ENCODE measurements around the gene APOD. TPM values are rescaled to one million over a fixed set of nuclear protein-coding genes. Genes with fewer than 3 reads are reported as not detected.

Gene APOD
- total and polyA plus RNA-seq, 2 experiments from 2014 or later = 0.24 TPM; not detected in 1

DNA sequence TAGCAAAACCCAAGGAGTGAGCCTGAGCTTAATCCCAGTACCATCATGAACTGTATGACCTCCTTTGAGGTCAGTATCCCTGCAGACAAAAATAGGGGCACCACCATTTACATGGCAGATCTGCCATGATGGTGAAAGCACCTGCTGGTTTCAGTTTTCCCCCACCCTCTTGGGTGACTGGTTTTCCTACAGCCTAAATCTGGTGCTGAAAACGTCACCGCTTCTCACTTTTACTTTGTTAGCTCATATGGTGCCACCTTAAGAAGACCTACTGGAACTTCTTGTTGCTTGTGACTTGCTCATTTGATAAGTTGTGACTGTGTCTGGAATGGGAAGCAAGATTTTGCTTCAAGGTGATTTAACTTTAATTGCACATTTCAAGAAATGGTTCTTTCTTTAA lies 45.7 kb downstream of the APOD start:
- Histone ChIP-seq H3K9me3 (ENCODE audit: low read depth) (no peaks in the 10 kb centered on the region), H3K27me3 (no peaks in the 10 kb centered on the region), H3K27ac (no peak overlapping the region), H3K36me3 (no peaks in the 10 kb centered on the region), H3K4me3 (no peak overlapping the region), H3K4me1 (ENCODE audit: low read depth) (peaks cover 26% of the 10 kb centered on the region)
- TF ChIP-seq, protein P1, sequence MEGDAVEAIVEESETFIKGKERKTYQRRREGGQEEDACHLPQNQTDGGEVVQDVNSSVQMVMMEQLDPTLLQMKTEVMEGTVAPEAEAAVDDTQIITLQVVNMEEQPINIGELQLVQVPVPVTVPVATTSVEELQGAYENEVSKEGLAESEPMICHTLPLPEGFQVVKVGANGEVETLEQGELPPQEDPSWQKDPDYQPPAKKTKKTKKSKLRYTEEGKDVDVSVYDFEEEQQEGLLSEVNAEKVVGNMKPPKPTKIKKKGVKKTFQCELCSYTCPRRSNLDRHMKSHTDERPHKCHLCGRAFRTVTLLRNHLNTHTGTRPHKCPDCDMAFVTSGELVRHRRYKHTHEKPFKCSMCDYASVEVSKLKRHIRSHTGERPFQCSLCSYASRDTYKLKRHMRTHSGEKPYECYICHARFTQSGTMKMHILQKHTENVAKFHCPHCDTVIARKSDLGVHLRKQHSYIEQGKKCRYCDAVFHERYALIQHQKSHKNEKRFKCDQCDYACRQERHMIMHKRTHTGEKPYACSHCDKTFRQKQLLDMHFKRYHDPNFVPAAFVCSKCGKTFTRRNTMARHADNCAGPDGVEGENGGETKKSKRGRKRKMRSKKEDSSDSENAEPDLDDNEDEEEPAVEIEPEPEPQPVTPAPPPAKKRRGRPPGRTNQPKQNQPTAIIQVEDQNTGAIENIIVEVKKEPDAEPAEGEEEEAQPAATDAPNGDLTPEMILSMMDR (IDR thresholded peaks at IDR 0.05; ENCODE audit: low read depth, low read length) = no peak
- no peak for DNase-seq (ENCODE audit: low read depth in 1 of 2, low spot score in 1 of 2)

DNA sequence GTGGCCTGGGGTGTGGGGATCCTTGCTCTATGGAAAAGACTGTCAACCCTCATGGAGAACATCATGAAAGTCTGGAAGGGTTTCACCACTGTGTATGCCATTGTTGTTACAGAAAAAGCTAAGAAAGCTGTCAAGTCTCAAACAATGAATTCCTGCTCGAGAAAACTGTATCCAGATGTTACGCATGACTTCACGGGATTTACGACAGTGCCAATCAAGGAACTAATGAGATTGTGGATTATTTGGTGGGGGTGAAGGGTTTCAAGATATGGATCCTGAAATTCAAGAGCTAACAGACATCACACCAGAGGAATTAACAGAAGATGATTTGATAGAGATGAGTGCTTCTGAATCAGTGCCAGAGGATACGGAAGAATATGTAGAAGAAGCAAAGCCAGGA lies 48.4 kb downstream of the APOD start:
- H3K4me3 ChIP-seq = no peak overlapping the region
- H3K9me3 ChIP-seq (ENCODE audit: low read depth) = no peaks in the 10 kb centered on the region
- no peak for DNase-seq (ENCODE audit: low read depth in 1 of 2, low spot score in 1 of 2)
- no peaks in the 10 kb centered on the region for H3K36me3 ChIP-seq
- no peaks in the 10 kb centered on the region for H3K27me3 ChIP-seq
- TF ChIP-seq, protein P1 (IDR thresholded peaks at IDR 0.05; ENCODE audit: low read depth, low read length) = no peak
- no peak overlapping the region for H3K27ac ChIP-seq
- H3K4me1 ChIP-seq (ENCODE audit: low read depth) = peaks cover 24% of the 10 kb centered on the region

DNA sequence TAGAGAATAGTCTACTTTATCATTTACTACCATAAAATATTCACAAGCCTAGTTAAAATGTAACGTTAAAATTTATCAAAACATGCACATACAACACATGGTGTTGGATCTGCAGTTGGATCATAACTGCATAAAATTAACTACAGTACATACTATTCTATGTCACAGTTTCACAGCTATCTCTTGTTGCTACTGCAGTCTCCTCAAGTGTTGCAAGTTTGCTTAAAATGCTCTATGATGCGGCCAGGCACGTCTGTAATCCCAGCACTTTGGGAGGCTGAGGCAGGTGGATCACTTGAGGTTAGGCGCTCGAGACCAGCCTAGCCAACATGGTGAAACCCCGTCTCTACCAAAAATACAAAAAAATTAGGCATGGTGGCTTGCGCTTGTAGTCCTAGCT lies 50.9 kb downstream of the APOD start:
- DNase-seq (ENCODE audit: low read depth in 1 of 2, low spot score in 1 of 2) = no peak
- Histone ChIP-seq H3K4me1 (ENCODE audit: low read depth) (peaks cover 10% of the 10 kb centered on the region), H3K36me3 (no peaks in the 10 kb centered on the region), H3K27ac (no peak overlapping the region), H3K9me3 (ENCODE audit: low read depth) (no peaks in the 10 kb centered on the region), H3K4me3 (no peak overlapping the region), H3K27me3 (no peaks in the 10 kb centered on the region)
- TF ChIP-seq, protein P1 (IDR thresholded peaks at IDR 0.05; ENCODE audit: low read depth, low read length) = no peak

DNA sequence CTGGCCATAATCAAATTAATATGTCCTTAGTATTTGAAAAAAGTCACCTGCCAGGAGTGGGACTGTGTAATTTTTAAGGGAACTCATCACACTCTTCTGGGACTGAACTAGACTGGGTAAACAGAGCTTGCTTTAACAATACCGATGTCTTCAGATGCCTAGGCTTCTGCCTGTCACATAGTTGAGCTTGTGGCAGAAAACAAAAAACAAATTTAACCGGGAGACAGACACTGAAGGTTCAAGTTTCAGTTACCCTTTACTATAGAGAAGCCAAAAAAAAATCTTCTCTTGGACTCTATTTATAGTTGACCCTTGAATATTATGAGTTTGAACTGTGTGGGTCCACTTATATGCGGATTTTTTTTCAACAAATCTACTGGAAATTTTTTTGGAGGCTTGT lies 51.4 kb downstream of the APOD start:
- H3K9me3 ChIP-seq (ENCODE audit: low read depth) = no peaks in the 10 kb centered on the region
- TF ChIP-seq, protein P1 (IDR thresholded peaks at IDR 0.05; ENCODE audit: low read depth, low read length) = no peak

DNA sequence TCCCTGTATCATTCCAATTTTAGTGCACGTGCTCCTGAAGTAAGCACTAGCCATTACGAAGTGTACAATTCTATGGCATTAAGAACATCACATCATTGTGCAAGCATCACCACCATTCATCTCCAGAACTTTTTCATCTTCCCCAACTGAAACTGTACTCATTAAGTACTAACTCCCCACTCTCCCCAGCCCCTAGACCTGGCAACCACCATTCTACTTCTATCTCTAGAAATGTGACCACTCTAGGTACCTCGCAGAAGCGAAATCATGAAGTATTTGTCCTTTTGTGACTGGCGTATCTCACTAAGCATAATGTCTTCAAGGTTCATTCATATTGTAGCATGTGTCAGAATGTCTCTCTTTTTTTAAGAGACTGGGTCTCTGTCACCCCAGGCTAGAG lies 52.1 kb downstream of the APOD start:
- TF ChIP-seq, protein P1 (IDR thresholded peaks at IDR 0.05; ENCODE audit: low read depth, low read length) = no peak
- H3K4me1 ChIP-seq (ENCODE audit: low read depth) = peaks cover 6% of the 10 kb centered on the region
- H3K9me3 ChIP-seq (ENCODE audit: low read depth) = no peaks in the 10 kb centered on the region
- DNase-seq (ENCODE audit: low read depth in 1 of 2, low spot score in 1 of 2) = no peak
- H3K27me3 ChIP-seq = no peaks in the 10 kb centered on the region
- H3K4me3 ChIP-seq = no peak overlapping the region
- no peak overlapping the region for H3K27ac ChIP-seq
- no peaks in the 10 kb centered on the region for H3K36me3 ChIP-seq

More for the DNA sequence above, 51.4 kb downstream of the APOD start:
- no peaks in the 10 kb centered on the region for H3K27me3 ChIP-seq
- H3K4me3 ChIP-seq = no peak overlapping the region
- peaks cover 6% of the 10 kb centered on the region for H3K4me1 ChIP-seq (ENCODE audit: low read depth)
- no peak overlapping the region for H3K27ac ChIP-seq
- DNase-seq (ENCODE audit: low read depth in 1 of 2, low spot score in 1 of 2) = no peak
- no peaks in the 10 kb centered on the region for H3K36me3 ChIP-seq

DNA sequence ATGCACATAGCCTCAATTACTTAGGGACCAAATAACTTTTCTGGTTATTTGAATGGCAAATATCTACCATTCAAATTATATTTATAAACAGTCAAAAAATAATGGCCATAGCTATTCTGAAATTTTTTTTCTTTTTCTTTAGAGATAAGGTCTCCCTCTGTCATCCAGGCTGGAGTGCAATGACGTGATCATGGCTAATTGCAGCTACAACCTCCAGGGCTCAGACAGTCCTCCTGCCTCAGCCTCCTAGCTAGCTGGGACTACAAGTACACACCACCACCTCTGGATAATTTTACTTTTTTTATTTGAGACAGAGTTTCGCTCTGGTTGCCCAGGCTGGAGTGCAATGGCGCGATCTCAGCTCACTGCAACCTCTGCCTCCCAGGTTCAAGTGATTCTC lies 57.2 kb downstream of the APOD start:
- no peaks in the 10 kb centered on the region for H3K4me1 ChIP-seq (ENCODE audit: low read depth)
- TF ChIP-seq, protein P1 (IDR thresholded peaks at IDR 0.05; ENCODE audit: low read depth, low read length) = no peak

More for the DNA sequence above, 57.2 kb downstream of the APOD start:
- no peak overlapping the region for H3K27ac ChIP-seq
- no peaks in the 10 kb centered on the region for H3K27me3 ChIP-seq
- H3K4me3 ChIP-seq = no peak overlapping the region
- H3K9me3 ChIP-seq (ENCODE audit: low read depth) = no peaks in the 10 kb centered on the region
- DNase-seq (ENCODE audit: low read depth in 1 of 2, low spot score in 1 of 2) = no peak
- H3K36me3 ChIP-seq = peaks cover 14% of the 10 kb centered on the region

Data from cardiac muscle cell (in vitro differentiated cells and primary cell).